Stimulated activated CD8-positive, alpha-beta memory T cell treated with anti-CD3 and anti-CD28 coated beads, Interleukin-12 subunit alpha, Interleukin-12 subunit beta, amount 100 ng/mL, for 24 hours (primary cell): ENCODE measurements around the gene ARSG.

Experiments
- DNase-seq: peaks from one replicate; pipeline ENCODE4 v3.0.0-alpha.2; 2020; ENCODE audit errors: extremely low read depth

ARSG gene

DNA sequence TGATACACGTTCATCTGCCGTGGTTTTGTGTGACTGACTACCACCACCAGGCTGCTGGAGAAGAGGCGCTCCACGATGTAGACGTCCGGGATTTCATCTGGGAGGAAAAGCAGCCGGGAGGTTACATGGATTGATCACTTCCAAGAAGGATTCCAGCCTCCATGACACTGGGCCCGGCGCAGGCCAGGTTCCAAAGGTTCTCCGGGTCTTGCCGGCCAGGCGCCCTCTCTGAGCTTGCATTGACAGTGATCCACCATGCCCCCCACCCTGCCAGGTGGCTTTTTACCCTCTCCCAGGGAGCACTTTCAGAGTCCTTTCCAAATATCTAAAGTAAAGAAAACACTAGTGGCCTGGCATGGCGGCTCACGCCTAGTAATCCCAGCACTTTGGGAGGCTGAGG is 159.5 kb downstream of the ARSG start:
- no peak for DNase-seq

DNA sequence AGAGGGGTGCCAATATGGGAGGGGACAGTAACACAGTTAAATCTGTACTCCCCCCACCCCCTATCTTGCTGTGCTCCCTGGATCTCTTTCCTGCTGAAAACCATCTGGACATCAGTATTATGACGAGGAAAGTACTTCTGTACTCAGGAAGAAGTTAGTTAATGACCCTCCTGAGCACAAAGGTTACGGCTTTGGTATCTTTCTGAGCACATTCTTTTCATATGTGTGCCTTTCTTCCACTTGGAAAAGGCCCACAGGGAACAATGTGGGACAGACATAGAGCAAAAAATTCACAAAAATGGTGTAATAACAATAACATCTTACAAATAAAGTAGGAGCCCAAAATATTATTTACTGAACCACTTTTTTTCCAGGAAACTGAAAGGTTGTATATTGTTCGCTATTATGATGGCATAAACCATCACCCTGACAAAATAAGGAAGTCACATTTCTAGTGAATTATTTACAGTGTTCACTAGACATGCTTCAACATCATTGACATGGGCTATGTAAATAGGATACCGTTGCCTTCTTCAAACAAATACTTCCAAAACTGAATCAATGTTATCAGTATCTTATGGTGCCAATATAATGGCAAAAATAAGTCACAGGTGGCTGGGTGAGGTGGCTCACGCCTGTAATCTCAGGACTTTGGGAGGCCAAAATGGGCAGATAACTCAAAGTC is 160.5 kb downstream of the ARSG start:
- DNase-seq = no peak

DNA sequence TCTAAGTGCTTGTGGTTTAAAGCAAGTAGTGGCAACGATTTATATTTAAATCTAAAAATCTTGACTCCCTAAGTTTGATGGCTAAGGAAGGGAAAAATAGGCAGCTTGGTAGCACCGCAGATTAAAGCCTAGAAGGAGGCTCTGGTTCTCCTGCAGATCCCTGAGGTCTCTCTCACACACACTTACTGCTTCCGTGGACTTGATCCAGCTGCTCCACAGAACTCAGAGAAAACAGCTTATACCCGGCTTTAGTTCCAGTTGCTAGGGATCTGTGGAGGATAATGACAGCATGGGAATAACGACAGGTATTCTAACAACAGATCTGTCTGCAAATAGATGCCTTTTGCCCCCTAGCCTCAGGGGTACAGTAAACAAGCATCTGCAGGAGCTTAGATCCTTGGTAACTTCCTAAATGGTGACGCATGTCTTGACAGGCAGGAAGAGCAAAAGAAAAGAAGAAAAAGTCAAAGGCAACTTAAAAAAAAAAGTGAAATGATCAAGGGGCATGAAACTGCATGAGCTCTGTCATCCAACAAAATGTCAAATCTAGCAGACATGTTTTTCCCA is 161.5 kb downstream of the ARSG start:
- no peak for DNase-seq

DNA sequence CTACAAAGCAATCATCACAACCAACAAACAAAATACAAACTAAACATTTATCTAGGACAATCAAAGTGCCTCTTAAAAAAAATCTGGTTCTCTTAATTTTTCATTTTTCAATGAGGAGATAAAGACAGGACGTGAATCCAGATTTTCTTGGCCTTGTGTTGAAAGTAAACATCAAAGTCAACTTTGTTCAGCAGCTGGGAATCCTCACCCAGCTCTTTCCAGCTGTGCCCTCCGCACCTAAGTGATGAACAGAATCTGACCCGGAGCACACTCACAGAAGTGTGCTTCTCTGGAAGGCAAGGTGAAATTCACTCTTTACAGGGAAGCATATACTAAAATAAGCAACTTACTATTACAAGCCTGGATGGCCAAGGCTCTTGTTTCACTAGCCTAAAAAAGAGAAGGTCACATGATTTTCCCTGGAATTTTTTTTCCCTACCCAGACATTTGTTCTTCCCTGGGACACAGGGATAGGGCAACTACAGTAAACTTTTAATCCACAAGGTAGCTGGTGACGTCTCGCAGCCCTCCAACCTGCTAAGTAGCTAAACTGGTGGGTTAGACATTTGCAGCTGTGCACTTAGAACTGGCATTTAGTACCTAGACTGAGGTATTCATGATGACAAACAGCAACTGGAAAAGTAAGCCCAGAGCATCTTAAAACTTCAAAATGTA is 162.8 kb downstream of the ARSG start:
- no peak for DNase-seq

DNA sequence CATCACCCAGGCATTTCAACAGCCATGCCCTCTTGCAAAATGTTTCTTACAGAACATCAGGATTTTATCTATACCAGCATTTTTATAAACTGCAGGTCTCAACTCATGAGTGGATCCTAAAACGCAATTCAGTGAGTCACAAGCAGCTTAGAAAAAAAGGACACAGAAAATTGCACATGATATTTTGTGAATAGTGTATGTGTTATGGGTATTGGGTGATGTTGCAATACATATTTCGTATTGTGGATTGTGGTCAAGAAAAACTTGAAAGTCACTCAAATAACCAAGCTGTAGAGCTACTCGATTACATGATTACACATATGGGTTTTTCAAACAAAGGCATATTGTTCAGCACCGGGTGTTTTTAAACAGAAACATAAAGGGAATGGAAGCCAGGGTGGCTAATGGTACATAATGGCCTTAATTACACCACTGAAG is 164.6 kb downstream of the ARSG start:
- DNase-seq = no peak

DNA sequence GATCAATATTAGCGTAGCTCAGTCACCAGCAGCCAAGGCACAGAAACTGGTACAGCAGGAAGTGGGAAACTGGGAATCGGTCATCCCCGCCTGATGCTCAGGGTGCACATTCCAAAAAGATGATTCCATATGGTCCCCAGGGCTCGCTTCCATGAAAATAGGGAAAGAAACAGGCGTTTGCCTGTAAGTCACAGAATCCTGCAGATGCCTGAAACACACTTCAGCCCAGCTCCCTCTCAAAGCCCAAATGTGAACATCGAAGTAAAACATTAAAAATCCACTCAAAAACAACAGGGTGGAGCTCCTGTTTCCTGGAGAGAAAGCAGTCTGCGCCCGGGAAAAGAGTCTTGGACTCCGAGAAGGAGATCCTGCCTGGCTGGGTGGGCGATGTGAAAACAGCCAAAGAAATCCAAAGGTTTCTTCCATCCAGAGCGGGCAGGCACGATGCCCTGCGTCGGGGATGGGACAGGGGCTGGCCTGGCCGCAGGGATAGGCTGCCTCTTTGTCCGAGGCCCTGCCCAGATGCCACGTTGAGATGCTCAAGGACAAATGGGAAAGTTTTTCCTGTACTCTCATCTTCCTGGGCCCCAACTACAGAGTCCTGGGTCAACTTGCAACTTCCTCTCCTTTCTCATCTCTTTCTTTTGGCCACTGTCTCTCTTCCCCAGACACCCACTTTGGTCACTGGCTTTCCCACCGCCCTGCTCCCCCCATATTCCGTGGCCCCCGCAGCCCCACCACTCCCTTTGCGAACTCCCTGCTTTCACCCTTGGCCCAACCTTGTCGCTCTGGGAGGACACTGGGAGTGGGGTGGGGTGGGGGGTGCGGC is 165.3 kb downstream of the ARSG start:
- no peak for DNase-seq

DNA sequence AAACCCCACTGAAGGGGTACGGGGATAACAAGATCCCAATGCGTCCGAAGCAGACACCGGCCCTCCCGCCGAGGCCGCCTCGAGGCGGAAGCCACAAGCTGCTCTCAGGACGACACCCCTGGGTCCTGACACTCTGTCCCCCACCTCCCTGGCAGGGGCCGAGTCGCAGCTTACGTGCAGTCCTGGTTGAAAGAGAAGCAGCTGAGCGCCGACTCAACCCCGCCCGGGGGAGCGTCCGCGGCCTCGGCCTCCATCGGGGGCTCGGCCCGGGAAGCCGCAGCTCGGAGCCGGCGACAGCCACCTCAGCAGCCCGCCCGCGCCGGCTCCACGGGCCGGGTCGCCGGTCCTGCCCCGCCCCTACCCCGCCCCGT is 165.9 kb downstream of the ARSG start, which contains the start of gene WIPI1:
Gene WIPI1, minus strand, starts transcription at position 329 of the 371 bp plus-strand sequence. Its CDS starts 75 bp downstream, at position 254.
- no peak for DNase-seq

DNA sequence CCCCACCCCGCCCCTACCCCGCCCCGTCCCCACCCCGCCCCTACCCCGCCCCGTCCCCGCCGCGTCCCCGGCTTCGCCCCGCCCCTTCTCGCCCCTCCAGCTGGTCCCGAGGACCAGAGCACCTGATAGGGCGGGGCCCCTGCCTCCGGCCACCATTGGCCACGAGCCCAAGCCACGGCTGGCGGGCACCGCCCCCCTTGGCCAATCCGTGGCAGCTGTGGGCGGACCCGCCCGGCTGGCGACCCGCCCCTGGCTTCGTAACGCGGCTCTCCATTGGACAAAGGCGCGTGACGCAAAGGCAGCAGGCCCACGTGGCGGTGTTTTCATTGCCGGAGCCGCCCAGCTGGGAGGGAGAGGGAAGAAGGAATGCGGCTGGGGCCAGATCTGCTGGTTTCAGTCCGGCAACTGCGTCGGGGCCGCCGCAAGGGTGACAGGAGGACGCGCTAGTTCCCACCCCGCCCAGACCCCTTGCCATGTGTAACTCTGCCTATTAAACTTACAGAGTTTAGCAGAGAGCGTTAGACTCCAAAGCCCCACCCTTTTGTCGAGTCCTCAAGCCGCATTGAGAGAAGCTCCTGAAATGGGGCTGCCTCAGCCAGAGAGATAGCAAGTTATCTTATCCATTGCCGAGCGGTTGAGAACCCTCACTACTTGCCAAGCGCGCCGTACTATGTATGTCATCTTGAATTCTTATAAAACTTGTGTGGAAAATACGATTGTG is 166.4 kb downstream of the ARSG start:
- peak; percentile 96 for DNase-seq

DNA sequence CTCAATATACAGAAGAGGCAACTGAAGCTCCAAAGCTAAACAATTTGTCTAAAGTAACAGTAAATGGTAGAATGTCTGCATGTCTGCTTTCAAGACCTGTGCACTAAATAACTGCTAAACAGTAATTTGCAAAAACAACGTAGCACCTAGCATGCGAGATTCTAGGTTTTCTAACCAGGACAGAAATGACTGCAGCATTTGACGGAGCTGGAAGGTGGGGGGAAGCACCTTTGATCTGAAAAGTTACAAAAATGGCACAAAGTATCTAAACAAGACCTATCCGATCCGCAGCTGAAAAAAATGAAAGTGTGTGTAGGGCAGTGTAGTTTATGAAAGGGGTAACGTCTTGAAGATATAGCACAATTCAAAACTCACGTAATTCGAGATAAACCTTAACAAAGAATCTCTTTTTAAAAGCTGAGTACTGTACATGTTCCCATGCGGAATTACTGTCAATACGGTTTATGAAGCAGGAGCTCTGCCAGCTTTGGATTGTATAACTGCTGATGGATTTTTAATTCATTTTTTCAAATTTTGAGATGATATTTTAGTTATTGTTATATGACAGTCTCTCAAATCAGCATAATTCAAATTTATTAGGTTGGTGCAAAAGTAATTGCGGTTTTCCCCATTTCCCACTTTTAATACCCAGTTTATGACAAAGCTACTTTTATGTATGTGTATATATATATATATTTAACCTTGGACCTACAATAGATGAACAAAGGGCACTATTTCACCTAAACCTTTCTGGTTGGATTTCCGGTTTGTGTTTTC is 167.2 kb downstream of the ARSG start:
- DNase-seq = no peak

DNA sequence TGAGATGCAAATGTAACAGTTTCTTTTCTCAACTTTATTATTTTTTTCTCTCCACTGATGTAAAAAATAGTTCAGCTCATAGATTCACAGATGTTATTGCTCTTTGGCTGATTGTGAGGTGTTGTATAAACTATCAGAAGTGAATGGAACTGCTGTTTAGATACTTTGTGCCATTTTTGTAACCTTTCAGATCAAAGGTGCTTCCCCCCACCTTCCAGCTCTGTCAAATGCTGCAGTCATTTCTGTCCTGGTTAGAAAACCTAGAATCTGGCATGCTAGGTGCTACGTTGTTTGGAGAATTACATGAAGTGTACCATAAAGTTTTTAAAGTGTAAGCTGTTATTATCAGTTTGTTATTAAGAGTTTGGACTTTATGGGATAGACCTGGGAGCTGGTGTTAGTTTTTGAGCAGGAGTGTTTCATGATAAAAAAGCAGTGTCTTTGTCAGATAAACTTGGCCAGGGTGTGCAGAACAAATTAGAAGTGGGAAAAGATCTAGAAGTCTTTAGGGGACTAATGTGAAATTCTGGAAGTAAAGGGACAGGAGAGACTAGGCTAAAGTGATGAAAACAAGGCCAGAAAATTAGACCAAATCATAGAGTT is 167.8 kb downstream of the ARSG start:
- no peak for DNase-seq

DNA sequence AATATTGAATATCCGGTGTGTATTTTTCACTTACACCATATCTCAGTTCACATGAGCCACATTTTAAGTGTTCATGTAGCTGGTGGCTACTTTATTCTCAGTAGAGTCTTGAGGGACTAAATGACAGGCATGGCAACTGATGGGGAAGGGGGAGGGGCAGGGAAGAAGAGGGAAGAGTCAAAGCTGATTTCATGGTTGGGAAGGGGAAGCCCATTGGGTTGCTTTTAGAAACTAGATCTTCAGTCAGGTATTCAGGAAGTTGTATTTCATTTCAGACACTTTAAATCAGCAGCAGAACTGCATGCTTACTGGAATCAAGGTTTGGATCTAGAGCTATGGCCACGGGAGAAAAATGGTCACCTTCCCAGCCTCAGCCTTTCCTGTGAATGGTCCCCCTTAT is 168.9 kb downstream of the ARSG start:
- no peak for DNase-seq

DNA sequence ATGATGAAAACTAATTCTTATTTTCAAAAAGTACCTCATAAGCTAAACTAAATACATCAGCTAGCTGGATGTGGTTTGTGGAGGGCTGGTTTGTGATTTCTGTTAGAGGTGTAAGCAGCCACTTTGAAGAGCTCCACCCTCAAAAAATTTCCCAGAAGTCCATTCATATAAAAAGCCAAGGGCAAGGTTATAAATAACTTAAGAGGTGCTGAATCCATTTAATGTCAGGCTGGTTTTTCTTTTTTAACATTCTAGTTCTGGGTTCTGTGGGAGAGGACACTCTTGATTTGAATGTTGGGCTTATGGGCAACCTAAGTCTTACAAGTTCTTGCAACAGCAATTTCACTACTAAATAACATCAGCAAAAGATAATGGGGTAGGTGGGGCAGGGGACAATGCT is 169.4 kb downstream of the ARSG start:
- DNase-seq = no peak

DNA sequence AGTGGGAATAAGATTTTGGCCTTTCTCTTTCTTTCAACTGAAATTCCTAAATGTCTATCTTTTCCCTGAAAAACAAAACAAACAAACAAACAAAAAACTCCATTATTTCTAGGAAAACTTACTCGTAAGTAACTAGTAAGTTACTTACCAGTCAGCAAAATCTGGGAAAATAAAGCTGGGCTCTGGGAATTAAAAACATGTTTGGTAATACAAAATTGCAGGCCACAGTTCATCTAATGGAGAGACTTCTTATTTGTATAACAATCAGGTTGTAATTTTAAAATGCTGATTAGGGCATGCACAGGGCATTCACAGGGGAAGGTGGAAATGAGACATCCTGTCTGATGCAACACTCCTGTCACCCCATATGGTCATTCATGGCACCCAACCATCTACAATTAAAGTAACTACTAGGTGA is 169.8 kb downstream of the ARSG start:
- no peak for DNase-seq

DNA sequence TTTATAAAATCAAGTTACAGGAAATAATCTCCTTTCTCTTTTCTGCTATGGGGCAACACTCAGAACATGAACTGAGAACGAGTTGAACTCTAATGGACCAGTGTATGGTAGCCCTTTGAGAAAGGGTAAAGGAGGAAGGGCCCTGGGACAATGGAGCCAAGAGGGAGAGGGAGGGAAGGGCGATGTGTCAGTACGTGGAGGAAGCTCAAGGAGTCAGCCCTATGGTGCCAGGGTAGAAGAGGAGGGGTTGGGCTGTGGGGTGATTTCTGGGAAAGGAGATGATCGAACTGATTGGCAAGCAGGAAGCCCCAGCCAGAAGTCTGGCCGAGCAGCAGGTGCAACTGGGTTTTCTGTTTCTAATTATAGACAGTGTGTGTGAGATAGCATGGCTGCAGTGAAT is 170.3 kb downstream of the ARSG start:
- no peak for DNase-seq

DNA sequence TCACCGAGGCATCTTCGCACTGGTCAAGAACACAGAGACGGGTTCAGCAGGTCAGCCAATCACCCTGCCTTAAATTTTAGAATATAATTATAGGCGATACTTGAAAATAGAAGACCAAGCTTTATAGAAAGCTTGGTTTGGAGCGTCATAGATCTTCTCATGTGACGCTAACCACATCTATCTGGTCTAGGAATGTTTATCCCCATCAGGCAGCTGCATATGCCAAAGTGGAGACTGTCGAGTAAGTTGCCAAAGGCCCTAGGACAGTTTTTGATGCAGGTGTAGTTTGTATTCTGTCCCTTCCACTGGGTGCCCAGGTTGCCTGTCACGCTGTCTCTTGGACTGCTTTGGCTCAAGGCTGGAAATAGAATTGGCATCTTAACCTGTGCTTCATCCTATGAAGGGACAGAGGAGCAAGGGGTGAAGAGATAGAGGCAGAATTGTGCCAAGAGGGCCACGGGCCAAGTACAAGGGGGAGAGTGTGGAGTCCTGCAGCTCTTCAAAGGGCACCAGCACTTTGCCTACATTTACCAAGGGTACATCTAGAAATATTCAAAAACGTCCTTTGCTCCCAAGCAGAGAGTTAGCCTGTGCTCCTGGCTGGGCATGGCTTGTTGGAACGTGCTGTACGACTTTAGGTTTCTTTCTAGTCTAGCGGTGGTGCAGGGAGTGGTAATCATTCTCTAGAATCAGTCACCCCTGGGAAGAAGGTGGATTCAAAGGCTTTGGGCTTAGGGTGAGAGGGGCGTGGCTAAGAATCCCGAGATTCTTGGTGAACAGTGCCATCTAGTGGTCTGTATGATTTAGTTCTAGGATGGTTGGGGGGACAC is 171.3 kb downstream of the ARSG start:
- DNase-seq = no peak

DNA sequence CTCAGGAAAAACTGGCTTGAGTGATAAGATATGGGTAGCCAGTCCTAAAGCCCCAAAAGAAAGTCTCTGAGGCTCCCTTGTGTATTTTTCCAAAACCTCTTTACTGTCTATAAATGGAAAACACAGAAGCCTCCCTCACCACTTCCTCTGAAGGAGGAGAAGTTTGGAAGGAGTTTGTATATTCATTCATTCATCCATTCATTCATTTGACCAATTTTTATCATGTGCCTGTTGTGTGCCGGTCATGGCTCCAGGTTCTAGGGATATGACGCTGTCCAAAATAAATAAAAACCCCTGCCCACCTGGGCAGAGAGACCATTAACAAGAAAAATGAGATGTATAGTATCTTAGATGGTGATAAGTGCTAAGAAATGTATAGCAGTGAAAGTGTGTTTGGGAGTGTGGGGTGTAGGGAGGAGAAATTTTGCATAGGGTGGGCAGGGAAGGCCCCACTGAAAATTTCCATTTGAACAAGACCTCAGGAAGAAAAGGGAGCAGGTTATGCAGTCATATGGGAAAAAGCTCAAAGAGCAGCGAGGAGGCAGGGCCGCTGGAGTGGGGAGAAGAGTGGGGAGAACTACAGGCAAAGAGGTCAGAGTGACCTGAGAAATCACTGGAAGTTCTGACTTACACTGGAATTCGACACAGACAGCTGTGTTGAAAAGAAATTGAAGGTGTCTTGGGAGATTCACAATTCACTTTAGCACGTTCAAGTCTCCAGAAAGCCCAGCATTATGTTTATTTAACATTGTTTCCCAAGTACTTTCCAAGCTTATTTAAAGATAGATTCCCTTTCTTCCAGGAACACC is 172.1 kb downstream of the ARSG start:
- no peak for DNase-seq

DNA sequence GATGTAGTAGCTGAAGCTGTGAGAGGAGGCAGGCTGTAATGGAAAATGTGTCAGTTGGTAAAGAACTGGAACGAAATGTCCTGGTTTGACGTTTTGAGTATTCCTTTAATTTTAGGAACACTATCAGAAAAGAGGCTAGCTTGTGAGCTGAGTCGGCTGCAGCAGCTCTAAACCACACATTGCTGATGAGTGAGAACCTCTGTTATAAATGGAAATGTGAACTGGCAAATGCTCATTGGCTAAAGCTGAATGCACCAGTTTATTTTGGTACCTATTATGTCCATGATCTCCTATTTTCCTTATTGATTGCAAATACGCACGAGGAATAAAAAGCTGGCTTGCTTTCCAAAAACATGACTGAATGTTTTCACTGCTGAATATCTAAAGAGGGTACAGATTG is 177.0 kb downstream of the ARSG start:
- DNase-seq = no peak

DNA sequence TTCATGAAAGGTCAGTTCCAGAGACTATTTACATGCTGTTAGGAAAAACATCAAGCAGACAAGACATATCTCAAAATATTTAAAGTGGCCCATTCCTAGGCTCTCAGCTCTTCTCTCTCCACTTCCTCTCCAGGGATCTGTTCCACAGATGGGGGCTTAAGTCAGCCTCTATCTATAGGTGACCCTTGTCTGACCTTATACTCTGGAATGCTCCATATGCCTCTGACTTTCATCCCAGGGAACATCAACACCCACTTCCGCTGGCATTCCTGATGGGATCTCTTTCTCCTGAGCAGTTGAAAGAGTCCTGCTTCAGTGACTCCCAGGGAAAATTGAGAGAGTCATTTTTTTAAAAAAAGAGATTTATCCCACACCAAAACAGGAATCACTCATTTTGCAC is 177.5 kb downstream of the ARSG start:
- DNase-seq = no peak
